Endodermal cell (in vitro differentiated cells): ENCODE results near the gene TMEM40. TPM values are rescaled to one million over a fixed set of nuclear protein-coding genes. Genes with fewer than 3 reads are reported as not detected.

ENCODE experiments used
- DNase-seq: peaks from one replicate; pipeline ENCODE4 v3.0.0-alpha.2; 2017
- H3K27ac ChIP-seq: 2 replicates; pipeline ENCODE4 v1.5.1; 2013; ENCODE audit warnings: mild to moderate bottlenecking, low read depth, low read length, moderate library complexity
- H3K27me3 ChIP-seq: 2 replicates; pipeline ENCODE4 v1.6.1; 2013; ENCODE audit warnings: mild to moderate bottlenecking, low read length, moderate library complexity; ENCODE audit not compliant: insufficient read depth, control insufficient read depth, poor library complexity, severe bottlenecking
- H3K36me3 ChIP-seq: 2 replicates; pipeline ENCODE4 v1.7.0; 2013; ENCODE audit warnings: mild to moderate bottlenecking, low read length, moderate library complexity; ENCODE audit not compliant: control insufficient read depth, insufficient read depth
- H3K4me1 ChIP-seq: one replicate; pipeline ENCODE4 v1.7.0; 2013; ENCODE audit warnings: low read length; ENCODE audit not compliant: control insufficient read depth, insufficient read depth
- H3K4me3 ChIP-seq: 2 replicates; pipeline ENCODE4 v1.5.1; 2013; ENCODE audit warnings: mild to moderate bottlenecking, low read length, moderate library complexity
- H3K9ac ChIP-seq: 2 replicates; pipeline ENCODE4 v1.6.1; 2013; ENCODE audit warnings: mild to moderate bottlenecking, low read length, moderate library complexity; ENCODE audit not compliant: poor library complexity, severe bottlenecking; ENCODE audit errors: extremely low read depth
- H3K9me3 ChIP-seq: 2 replicates; pipeline ENCODE4 v1.6.1; 2013; ENCODE audit warnings: mild to moderate bottlenecking, low read length, moderate library complexity; ENCODE audit not compliant: control insufficient read depth
- H3K27ac Mint-ChIP-seq: 2 replicates; pipeline ENCODE4 v1.8.0; 2020; ENCODE audit warnings: mixed read lengths
- H3K27me3 Mint-ChIP-seq: 2 replicates; pipeline ENCODE4 v1.8.0; 2021; ENCODE audit warnings: mild to moderate bottlenecking, mixed read lengths; ENCODE audit not compliant: insufficient read depth
- H3K36me3 Mint-ChIP-seq: 2 replicates; pipeline ENCODE4 v1.8.0; 2020; ENCODE audit warnings: low read depth, mixed read lengths
- H3K4me1 Mint-ChIP-seq: 2 replicates; pipeline ENCODE4 v1.8.0; 2020; ENCODE audit warnings: mixed read lengths
- H3K4me3 Mint-ChIP-seq: 2 replicates; pipeline ENCODE4 v1.8.0; 2020; ENCODE audit warnings: mild to moderate bottlenecking, moderate library complexity, mixed read lengths
- H3K9me3 Mint-ChIP-seq: 2 replicates; pipeline ENCODE4 v1.8.0; 2020; ENCODE audit warnings: mild to moderate bottlenecking, mixed read lengths
- CTCF ChIP-seq: fragments of 200-600 bp; sonication (generic); conservative IDR thresholded peaks from 2 replicates; pipeline ENCODE4 v1.5.0; 2021; ENCODE audit warnings: antibody characterized with exemption, mild to moderate bottlenecking
- WGBS, 2 experiments: methylation state at CpG; one replicate each; pipeline versions ENCODE4 v1.1.5 to v1.1.7; 2013; ENCODE audit warnings: missing lambda C conversion rate in 2 of 2, mixed read lengths in 1 of 2; ENCODE audit not compliant: insufficient coverage in 1 of 2, insufficient read length in 1 of 2; 5-methylcytosine and 5-hydroxymethylcytosine counted together
- total RNA-seq, 2 donors: library from RNA; stranded (reverse); fragmentation: NEBNext Ultra II Directional in 1 of 2; extraction: Animal tissue kit (Norgen Biotek cat#: 25700) in 1 of 2; gene quantifications; 2 replicates in 1 of 2; 3 replicates in 1 of 2; pipeline ENCODE4 v1.2.1, GENCODE V29; 2021

The TMEM40 gene
- total RNA-seq, 2 donors from 2014 or later: not detected

- H3K36me3 Mint-ChIP-seq: no peaks in the 10 kb centered on the region
Measured at GRCh38 chr3:12700800-12701199, 58.3 kb downstream of the TMEM40 start.

GRCh38 chr3:12695916-12696315 is 63.1 kb downstream of the TMEM40 start:
- Histone ChIP-seq H3K27ac (no peak overlapping the region), H3K36me3 (no peaks in the 10 kb centered on the region), H3K9me3 (no peaks in the 10 kb centered on the region), H3K4me3 (no peak overlapping the region), H3K27me3 (no peaks in the 10 kb centered on the region), H3K9ac (no peak overlapping the region), H3K4me1 (no peaks in the 10 kb centered on the region)
- Mint-ChIP-seq H3K27ac (no peak overlapping the region), H3K4me3 (no peak overlapping the region), H3K4me1 (peaks cover 2% of the 10 kb centered on the region), H3K36me3 (no peaks in the 10 kb centered on the region), H3K9me3 (no peaks in the 10 kb centered on the region), H3K27me3 (no peaks in the 10 kb centered on the region)
- TF ChIP-seq CTCF: no peak
- WGBS, 2 experiments: 85 to 92% methylated on average over 2 of the region's 2 CpGs
- no peak for DNase-seq

More at GRCh38 chr3:12700800-12701199, 58.3 kb downstream of the TMEM40 start:
- H3K9me3 Mint-ChIP-seq: no peaks in the 10 kb centered on the region
- Histone ChIP-seq H3K36me3 (no peaks in the 10 kb centered on the region), H3K9me3 (no peaks in the 10 kb centered on the region), H3K27me3 (no peaks in the 10 kb centered on the region), H3K9ac (no peak overlapping the region), H3K27ac (no peak overlapping the region), H3K4me3 (no peak overlapping the region), H3K4me1 (no peaks in the 10 kb centered on the region)
- WGBS, 2 experiments: 88 to 96% methylated on average over 2 of the region's 2 CpGs
- no peaks in the 10 kb centered on the region for H3K27me3 Mint-ChIP-seq
- no peak overlapping the region for H3K4me3 Mint-ChIP-seq
- peaks cover 6% of the 10 kb centered on the region for H3K4me1 Mint-ChIP-seq
- no peak for TF ChIP-seq CTCF
- no peak overlapping the region for H3K27ac Mint-ChIP-seq
- DNase-seq: no peak

GRCh38 chr3:12695112-12695511 is 63.9 kb downstream of the TMEM40 start:
- no peaks in the 10 kb centered on the region for H3K27me3 Mint-ChIP-seq
- H3K27ac ChIP-seq: no peak overlapping the region

More at GRCh38 chr3:12695112-12695511, 63.9 kb downstream of the TMEM40 start:
- no peaks in the 10 kb centered on the region for H3K27me3 ChIP-seq
- Mint-ChIP-seq H3K27ac (no peak overlapping the region), H3K4me3 (no peak overlapping the region), H3K36me3 (no peaks in the 10 kb centered on the region), H3K4me1 (peaks cover 2% of the 10 kb centered on the region), H3K9me3 (no peaks in the 10 kb centered on the region)
- WGBS, 2 experiments: 94% methylated on average over 2 of the region's 3 CpGs; no CpG with 5 or more reads in 1 of the 2 experiments
- TF ChIP-seq CTCF: no peak
- H3K9ac ChIP-seq: no peak overlapping the region
- H3K4me1 ChIP-seq: no peaks in the 10 kb centered on the region
- H3K36me3 ChIP-seq: no peaks in the 10 kb centered on the region
- no peak for DNase-seq
- no peak overlapping the region for H3K4me3 ChIP-seq
- H3K9me3 ChIP-seq: no peaks in the 10 kb centered on the region
